ENCODE measurements around the gene SPEN.
A peak's percentile ranks its signal among the peaks of the same experiment; 100 is the strongest.
"Not testable (repeated sequence)": the region's sequence is repeated elsewhere in the genome, so short reads cannot be mapped to it uniquely, and the experiment has no call there.

Gene SPEN, protein sequence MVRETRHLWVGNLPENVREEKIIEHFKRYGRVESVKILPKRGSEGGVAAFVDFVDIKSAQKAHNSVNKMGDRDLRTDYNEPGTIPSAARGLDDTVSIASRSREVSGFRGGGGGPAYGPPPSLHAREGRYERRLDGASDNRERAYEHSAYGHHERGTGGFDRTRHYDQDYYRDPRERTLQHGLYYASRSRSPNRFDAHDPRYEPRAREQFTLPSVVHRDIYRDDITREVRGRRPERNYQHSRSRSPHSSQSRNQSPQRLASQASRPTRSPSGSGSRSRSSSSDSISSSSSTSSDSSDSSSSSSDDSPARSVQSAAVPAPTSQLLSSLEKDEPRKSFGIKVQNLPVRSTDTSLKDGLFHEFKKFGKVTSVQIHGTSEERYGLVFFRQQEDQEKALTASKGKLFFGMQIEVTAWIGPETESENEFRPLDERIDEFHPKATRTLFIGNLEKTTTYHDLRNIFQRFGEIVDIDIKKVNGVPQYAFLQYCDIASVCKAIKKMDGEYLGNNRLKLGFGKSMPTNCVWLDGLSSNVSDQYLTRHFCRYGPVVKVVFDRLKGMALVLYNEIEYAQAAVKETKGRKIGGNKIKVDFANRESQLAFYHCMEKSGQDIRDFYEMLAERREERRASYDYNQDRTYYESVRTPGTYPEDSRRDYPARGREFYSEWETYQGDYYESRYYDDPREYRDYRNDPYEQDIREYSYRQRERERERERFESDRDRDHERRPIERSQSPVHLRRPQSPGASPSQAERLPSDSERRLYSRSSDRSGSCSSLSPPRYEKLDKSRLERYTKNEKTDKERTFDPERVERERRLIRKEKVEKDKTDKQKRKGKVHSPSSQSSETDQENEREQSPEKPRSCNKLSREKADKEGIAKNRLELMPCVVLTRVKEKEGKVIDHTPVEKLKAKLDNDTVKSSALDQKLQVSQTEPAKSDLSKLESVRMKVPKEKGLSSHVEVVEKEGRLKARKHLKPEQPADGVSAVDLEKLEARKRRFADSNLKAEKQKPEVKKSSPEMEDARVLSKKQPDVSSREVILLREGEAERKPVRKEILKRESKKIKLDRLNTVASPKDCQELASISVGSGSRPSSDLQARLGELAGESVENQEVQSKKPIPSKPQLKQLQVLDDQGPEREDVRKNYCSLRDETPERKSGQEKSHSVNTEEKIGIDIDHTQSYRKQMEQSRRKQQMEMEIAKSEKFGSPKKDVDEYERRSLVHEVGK (N-terminal part only)

DNA sequence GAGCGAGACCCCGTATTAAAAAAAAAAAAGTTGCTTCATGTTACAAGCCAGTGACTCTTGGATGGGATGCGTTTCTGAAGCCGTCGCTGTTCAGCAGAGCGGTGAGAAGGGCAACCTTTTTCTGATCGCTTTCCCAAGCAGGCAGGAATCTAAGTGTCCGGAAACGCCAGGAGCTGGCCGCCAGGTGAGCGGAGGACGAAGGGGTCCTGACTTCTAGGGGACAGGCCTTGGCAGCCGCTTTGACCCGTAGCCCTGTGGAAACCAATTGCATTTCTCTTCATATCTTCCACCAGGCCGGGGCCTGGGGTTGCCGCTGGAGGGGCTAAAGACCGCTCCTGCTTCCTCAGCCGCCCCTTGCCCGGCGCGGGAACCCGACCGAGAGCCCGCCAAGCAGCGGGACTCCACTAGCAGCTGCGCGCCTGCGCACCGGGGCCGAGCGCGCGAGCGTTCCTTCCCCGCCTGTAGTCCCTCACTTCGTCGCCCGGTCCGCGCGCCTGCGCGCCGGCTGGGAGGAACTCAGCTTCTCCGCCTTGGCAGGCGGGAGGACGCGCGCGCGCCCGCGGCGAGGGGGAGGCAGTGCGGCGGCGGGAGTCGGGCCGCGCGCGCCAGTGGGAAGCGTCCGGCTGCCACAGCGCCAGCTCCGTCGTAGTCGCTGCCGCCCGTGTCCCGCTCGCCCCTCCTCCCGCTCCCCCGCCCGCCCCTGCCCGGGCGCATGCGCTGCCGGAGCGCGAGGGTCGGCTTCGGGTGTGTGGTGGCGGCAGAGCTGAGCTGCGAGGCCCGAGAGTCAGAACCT, at the start of gene SPEN:
TSS of gene SPEN (plus strand) at position 608 of the 793 bp plus-strand sequence. CDS start 361 bp downstream, outside the sequence.
- DNase-seq (ENCODE audit: low read depth), result peak; percentile 99

DNA sequence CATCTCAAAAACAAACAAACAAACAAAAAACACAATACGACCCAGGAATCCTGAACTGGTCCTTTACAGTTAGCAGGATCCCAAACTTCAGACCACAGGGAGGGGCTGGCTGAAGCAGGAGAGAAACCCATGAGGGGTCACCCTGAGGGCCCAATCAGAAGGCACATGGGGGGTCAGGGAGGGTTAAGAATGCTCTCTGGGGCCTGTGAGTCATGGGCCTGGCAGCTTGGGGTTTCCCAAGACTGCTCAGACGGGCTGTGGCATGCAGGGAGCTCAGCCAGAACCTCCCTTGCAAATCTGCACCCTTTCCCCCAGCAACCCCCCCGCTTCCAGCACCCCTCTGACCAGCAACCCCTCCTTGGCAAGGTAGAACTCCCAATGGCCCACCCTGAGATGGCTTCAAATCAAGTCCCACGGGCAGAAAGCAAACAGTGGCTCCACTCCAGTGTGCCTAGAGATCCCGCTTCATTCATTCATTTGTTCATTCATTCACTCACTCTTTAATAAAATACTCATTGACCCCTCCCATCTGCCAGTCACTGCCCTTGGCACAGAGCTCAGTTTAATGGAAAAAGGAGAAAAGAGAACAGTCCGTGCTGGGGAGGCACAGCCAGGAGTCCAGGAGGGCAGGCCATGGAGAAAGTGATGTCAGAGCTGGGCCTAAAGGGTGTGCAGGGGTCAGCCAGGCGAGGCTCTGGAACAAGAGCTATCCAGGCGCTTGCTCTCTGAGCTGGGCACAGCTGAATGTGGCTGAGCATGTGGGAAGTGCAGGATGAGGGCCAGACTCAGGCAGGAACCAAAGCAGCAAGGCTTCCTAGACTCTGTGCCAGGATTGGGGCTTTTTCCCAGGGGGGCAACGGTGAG, 48.3 kb upstream of the SPEN start:
- DNase-seq (ENCODE audit: low read depth), result no peak

DNA sequence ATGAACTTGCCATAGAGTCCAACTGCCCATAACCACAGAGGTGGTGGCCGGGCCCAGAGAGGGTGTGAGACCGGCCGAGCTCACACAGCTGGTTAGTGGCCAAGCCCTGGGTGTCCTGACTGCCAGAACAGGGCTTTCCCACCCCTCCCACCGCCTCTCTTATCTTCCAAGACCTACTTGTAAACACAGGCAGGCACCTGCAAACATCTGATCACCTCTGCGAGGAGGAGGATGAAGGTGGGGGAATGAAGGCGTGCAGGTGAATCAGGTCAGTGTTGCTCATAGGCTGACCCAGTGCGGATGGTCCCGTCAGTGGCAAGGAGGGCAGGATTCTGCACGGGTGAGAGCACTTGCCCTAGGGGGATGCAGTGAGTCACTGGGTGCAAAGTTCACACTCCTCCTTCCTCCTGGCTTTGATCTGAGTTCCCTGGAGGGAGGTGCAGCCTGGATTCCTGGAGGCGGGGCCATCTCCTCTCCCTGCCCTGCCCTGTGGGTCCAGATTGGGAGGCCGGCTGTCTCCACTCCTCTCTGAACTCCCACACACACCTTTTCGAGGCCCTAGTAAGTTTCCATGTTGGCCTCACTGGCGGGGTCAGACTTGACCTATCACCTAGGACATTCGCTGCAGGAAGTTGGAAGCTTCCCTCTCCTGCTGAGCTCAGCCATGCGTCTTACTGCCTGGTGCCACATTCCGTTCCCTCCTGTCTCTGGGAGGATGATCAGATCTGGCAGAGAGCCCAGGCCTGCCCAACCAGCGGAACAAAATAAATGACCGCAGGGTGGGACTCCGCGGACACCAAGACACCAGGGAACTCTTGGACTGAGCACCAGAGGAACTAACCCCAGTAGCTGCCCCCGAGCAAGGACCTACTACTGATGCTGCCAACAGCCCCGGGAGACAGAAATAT, 47.3 kb upstream of the SPEN start:
- DNase-seq (ENCODE audit: low read depth), result no peak

DNA sequence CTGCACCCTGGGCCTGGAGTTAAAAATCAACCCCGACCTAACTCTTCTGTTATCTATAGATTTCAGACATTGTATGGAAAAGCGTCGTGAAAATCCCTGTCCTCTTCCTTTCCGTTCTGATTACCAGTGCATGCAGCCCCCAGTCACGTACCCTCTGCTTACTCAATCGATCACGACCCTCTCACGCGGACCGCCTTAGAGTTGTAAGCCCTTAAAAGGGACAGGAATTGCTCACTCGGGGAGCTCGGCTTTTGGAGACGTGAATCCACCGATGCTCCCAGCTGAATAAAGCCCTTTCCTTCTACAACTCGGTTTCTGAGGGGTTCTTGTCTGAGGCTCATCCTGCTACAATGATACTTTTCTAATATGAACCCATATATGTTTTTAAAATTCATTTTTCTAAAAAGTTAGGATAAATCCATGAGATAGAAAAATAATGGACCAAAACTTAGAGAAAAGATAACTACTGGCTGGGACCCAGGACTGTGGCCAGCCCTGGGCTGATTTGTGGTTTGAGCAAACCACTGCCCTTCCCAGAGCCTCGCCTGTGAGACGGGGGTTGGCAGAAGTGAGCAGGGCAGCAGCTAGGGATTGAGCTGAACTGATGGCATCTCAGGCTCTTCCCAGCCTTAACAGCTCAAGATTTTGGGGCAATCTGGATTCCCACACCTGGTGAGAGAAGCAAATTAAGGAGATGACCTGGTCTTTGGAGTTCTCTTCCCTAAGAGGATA, 45.1 kb upstream of the SPEN start:
- no peak for DNase-seq (ENCODE audit: low read depth)

DNA sequence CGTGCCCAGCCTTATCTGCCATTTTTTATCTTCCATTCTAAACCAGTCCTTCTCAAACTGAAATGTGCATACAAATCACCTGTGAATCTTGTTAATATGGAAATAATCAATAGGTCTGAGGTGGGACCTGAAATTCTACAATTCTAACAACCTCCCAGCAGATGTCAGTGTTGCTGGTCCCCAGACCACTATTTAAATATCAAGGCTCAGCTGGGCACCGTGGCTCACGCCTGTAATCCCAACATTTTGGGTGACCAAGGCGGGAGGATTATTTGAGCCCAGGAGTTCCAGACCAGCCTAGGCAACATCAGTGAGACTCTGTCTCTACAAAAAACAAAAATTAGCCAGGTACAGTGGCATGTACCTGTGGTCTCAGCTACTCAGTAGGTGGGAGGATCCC, 44.1 kb upstream of the SPEN start:
- DNase-seq (ENCODE audit: low read depth), result no peak

DNA sequence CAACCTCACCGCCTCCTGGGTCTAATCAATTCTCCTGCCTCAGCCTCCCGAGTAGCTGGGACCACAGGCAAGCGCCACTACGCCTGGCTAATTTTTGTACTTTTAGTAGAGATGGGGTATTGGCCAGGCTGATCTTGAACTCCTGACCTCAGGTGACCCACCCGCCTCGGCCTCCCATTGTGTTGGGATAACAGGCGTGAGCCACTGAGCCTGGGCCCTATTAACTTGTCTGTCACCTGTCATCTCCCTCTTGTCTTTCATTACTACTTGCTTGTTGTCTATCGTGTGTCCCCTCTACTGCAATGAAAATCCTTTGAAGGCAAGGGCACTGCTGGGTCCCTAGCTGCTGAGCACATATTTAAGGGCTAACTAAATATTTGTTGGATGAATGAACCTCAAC, 43.4 kb upstream of the SPEN start:
- no peak for DNase-seq (ENCODE audit: low read depth)

DNA sequence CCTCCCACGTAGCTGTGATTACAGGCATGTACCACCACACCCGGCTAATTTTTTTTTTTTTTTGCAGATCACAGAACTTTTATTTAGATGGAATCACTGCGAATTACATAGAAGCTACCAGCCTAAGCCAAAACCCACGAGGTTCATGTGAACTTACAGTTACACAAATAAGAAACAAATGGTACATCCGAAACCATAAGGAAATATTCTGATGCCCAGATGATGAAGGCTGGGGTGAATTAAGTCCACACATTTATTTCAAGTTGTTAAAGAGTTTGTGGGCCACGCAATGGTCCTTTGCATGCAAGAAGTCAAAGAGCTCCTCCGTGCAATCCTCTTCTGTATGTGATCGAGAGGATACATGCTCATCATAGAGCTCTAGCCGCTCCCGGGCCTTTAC, 40.4 kb upstream of the SPEN start:
- no peak for DNase-seq (ENCODE audit: low read depth)

DNA sequence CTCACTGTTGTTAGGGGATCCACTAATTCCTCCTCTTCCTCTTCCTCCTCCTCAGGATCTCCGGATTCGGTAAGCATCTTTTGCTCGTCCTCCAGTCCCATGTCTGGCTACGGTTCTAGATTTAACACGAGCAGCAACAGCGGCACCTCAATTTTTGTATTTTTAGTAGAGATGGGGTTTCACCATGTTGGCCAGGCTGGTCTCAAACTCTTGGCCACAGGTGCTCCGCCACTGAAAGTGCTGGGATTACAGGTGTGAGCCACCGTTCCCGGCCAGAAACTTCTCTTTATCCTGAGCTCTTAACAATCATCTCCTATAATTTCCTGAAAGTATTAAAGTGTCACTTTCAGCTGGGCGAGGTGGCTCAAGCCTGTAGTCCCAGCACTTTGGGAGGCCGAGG, 40.0 kb upstream of the SPEN start, which contains the start of gene UQCRHL:
TSS of gene UQCRHL (minus strand) at position 101 of the 400 bp plus-strand sequence. CDS start at position 101, 0 bp downstream.
- DNase-seq (ENCODE audit: low read depth), result not testable (repeated sequence)

DNA sequence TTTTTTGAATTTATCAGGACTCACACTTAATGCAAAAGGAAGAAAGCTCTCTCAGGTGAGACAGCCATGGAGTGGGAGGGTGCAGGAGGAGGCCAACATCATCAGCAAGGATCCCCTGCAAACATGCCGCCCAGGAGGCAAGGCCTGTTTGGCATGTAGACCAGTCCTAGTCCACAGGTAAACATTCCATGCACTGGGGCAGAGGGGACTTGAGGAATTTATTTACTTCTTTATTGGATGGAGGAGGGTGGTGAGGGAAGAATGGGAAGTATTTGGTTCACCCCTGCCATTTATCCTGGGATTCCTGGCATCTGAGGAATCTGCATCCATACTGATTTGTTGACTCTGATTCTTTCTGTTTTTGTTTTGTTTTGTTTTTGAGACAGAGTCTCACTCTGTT, 38.6 kb upstream of the SPEN start:
- no peak for DNase-seq (ENCODE audit: low read depth)

DNA sequence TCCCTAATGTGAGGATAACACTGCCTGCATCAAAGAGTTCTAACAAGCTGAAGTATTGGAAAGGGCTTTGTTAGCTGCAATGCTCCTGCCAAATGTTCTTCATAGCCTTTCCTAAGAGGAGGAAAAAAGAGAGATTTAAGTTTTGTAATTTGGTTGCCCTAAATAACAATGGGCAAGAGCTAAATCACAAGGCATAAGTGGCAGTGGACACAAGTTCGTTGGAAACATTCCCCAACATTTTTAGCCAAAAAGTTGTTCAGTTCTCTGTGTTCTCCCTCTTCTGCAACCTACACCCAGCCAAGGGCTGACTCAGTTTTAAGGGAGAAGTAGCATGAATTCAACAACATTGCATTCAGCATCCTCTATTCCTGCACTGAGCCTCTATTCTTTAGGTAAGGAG, 37.4 kb upstream of the SPEN start:
- no peak for DNase-seq (ENCODE audit: low read depth)

DNA sequence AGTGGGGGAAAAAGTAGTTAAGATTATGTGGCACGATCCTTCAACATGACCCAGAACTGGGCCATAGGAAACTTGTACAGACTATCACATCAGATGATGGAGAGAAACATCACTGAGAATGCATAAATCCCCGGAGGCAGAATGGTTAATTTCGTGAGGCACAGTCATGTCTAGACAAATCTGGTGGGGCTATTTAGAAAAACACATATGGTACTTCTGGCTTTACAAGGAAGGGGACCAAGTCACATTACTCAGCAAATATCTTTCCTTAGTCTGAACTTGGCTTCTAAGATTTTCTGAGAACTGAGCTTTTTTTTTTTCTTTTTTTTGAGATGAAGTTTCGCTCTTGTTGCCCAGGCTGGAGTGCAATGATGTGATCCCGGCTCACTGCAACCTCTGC, 30.8 kb upstream of the SPEN start:
- DNase-seq (ENCODE audit: low read depth), result no peak

DNA sequence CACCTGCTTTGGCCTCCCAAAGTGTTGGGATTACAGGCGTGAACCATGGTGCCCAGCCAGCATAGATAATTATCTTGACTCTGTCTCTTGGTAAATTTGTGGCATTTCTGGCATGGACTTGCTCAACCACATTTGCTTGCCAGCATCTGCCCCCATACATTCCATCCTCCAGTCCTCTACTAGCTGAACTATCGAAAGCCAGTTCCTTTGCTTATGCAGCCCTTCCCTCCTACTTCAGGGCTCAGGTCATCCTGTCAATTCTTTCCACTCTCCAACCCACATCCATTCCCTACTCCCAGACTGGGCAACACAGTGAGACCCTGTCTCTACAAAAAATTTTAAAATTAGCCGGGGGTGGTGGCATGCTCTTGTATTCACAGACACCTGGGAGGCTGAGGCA, 27.0 kb upstream of the SPEN start:
- no peak for DNase-seq (ENCODE audit: low read depth)

DNA sequence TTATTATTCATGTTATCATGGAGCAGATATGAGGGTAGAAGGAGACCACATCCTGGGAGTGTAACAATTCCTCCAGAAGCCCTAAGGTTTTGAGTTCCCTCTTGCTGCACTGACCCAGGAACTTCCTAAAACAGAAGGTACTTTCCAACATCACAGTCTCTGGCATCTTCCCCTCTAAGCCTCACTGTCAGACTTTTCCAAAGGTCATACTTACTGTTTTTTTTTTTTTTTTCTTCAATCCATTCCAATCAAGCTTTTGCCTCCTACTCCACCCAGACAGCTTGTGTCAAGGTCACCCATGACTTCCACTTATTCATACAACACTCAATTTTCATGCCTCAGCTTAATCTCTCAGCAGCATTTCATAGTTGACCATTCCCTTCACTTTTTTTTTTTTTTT, 21.7 kb upstream of the SPEN start:
- DNase-seq (ENCODE audit: low read depth), result no peak

DNA sequence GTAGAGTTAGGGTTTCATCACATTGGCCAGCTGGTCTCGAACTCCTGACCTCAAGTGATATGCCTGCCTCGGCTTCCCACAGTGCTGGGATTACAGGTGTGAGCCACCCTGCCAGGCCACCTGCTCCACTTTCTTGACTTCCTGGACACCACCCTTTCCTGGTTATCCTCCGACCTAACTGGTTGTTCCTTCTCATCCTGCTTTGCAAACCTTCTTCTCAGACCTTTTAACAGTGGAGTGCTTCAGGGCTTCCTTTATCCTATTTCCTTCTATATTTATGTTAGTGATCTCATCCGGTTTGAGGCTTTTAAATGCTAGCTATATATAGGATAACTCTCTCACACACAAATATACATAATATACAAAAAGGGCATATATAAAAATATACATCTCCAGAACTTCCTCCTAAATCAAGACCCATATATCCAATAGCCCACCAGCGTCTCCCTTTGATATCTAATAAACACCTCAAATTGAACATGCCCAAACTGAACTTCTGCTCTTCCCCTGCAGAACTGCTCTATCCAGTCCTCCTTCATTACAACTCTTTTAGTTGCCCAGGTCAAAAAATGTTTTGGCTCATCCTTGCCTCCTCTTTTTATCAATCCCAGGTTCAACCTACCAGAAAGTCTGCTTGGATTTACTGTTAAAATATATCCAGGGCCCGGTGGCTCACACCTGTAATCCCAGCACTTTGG, 20.5 kb upstream of the SPEN start:
- DNase-seq (ENCODE audit: low read depth), result no peak

DNA sequence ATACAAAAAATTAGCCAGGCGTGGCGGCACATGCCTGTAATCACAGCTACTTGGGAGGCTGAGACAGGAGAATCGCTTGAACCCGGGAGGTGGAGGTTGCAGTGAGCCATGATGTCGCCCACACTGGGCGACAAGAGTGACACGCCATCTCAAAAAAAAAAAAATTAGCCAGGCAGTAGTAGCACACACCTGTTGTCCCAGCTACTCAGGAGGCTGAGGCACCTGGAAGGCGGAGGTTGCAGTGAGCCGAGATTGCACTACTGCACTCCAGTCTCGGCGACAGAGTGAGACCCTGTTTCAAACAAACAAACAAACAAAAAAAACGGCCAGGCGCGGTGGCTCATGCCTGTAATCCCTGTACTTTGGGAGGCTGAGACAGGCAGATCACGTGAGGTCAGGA, 19.9 kb upstream of the SPEN start:
- DNase-seq (ENCODE audit: low read depth), result not testable (repeated sequence)

DNA sequence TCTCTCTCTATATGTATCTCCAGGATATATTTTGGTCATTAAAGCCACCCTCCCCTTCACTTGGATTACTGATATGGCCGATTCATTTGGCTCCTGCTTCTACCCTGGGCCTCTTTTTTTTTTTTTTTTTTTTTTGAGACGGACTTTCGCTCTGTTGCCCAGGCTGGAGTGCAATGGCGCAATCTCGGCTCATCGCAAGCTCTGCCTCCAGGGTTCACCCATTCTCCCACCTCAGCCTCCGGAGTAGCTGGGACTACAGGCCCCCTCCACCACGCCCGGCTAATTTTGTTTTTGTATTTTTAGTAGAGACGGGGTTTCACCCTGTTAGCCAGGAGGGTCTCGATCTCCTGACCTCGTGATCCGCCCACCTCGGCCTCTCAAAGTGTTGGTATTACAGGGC, 18.6 kb upstream of the SPEN start:
- DNase-seq (ENCODE audit: low read depth), result not testable (repeated sequence)

DNA sequence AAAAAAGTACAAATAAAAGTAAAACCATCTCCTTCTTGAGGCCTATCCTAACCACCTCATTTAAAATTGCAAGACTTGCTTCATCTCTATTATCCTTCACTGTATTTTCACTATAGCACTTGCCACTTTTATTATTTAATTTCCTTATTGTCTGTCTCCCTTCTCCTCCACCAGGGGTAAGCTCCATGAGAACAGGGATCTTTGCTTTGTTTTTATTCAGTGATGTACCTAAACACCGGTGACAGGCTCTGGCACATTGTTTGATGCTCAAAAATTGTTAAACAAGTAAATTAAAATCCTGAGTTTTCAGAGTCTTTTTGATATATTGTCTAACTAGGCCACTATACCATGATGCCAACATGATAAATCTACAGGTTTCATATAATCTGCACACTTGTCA, 17.2 kb upstream of the SPEN start:
- no peak for DNase-seq (ENCODE audit: low read depth)

DNA sequence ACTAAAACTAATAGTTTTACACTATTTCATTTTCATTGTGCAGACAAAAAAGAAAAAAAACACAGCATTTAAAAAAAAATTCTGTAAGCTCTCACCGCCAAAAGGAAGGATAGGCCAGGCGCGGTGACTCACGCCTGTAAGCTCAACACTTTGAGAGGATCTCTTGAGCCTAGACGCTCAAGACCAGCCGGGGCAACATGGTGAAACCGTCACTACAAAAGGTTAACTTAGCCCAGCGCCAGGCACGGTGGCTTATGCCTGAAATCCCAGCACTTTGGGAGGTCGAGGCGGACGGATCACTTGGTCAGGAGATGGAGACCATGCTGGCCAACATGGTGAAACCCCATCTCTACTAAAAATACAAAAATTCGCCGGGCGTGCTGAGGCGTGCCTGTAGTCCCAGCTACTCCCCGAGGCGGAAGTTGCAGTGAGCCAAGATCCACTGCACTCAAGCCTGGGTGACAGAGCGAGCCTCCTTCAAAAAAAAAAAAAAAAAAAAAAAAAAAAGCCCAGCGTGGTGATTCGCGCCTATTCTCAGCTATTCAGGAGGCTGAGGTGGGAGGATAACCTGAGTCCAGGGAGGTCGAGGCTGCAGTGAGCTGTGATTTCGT, 14.3 kb upstream of the SPEN start:
- no peak for DNase-seq (ENCODE audit: low read depth)
